GM13976 (cell line): ENCODE data around the gene IL12RB2.

Experiments used
- DNase-seq: peaks from one replicate; pipeline ENCODE4 v3.0.0; 2012; ENCODE audit warnings: low spot score
- in situ Hi-C: fragments of 300-500 bp; cut with MboI; formaldehyde crosslinking; loops from one replicate; pipeline ENCODE4 v1.12.0; 2022; ENCODE audit warnings: low sequenced_read_pairs, mixed read lengths, inconsistent platforms; ENCODE audit not compliant: unreplicated experiment
- TF ChIP-seq, protein P1 (sequence below): IDR thresholded peaks from 2 replicates; pipeline ENCODE4 v1.5.1; 2012; ENCODE audit warnings: borderline replicate concordance, mild to moderate bottlenecking; ENCODE audit not compliant: insufficient read depth; ENCODE audit errors: extremely low read depth, missing control alignments, control extremely low read depth

Gene IL12RB2

DNA sequence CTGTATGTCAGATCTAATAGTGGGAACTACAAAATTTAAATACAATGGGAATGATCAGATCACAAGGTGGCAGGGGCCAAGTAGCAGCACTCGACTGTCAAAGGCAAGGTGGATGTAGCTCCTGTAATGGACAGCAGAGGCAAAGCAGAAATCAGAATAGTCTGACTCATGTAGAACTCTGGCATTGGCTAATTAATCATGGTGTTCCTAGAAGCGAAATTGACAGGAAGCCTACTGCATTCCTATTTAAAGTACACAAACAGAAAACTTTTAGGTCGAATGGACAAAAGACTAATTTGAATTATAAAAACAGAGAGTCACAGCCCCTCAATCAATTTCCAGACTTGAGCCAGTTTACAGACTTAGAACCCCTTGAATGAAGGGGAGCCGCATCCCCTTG is 17.4 kb upstream of the IL12RB2 start:
- TF ChIP-seq, protein P1, sequence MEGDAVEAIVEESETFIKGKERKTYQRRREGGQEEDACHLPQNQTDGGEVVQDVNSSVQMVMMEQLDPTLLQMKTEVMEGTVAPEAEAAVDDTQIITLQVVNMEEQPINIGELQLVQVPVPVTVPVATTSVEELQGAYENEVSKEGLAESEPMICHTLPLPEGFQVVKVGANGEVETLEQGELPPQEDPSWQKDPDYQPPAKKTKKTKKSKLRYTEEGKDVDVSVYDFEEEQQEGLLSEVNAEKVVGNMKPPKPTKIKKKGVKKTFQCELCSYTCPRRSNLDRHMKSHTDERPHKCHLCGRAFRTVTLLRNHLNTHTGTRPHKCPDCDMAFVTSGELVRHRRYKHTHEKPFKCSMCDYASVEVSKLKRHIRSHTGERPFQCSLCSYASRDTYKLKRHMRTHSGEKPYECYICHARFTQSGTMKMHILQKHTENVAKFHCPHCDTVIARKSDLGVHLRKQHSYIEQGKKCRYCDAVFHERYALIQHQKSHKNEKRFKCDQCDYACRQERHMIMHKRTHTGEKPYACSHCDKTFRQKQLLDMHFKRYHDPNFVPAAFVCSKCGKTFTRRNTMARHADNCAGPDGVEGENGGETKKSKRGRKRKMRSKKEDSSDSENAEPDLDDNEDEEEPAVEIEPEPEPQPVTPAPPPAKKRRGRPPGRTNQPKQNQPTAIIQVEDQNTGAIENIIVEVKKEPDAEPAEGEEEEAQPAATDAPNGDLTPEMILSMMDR = no peak
- in situ Hi-C loops = no loop called here
- DNase-seq = no peak

DNA sequence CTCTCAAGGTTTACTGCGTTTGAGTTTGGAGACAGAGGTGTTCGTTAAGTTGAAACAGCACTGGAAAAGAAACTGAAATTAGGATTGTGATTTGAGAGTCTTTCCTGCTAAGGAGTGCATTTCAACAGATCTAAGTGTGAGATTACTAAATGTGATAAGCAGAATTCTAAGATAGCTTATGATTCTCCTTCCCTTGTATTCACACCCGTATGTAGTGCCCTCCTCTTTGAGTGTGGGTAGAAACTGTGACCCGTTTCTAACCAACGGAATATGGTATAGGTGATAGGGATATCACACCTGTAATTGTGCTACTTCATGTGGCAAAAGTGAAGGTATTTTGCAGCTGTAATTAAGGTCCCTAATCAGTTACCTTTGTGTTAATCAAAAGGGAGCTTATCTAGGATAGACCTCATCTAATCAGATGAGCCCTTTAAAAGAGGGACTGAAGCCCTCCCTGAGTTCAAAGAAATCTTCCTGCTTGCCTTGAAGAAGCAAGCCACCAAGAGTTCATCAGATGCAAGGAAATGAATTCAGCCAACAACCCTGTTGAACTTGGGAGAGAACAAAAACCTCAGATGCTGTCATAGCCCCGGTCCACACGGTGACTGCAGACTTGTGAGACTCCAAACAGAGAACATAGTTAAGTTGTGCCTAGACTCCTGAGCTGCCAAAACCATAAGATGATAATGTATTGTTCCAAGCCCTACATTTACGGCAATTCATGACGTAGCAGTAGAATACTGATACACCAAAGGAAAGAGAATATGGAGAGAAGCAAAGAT is 12.6 kb upstream of the IL12RB2 start:
- TF ChIP-seq, protein P1 = no peak
- in situ Hi-C loops = no loop called here
- no peak for DNase-seq

DNA sequence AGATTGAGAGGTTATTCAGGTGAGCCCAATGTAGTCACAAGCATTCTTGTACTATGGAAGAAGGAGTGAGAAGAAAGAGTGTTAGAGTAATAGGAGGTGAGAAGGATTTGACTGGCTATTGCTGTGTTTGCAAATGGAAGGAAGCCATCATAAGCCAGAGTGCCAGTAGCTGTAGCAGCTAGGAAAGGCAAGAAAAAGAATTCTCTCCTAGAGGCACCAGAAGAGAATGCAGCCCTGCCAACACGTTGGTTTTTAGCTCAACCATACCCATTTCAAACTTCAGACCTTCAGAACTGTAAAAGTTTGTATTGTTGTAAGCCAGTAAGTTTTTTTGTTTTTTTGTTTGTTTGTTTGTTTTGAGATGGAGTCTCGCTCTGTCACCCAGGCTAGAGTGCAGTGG is 8.9 kb upstream of the IL12RB2 start:
- in situ Hi-C loops = no loop called here
- DNase-seq = no peak
- TF ChIP-seq, protein P1 = no peak

DNA sequence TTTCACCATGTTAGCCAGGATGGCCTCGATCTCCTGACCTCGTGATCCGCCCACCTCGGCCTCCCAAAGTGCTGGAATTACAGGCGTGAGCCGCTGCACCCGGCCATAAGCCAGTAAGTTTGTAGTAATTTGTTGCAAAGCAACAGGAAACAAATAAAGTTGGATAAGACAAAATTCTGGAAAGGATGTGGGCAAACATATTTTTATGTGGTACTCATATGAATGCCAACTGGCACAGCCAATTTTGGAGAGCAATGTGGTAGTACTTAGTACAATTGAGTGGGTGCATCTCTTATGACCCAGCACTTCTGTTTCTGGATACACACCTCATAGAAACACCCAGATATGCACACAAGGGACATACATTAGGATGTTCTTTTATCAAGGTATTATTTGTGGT is 8.4 kb upstream of the IL12RB2 start:
- TF ChIP-seq, protein P1 = no peak
- DNase-seq = no peak
- in situ Hi-C loops = no loop called here

DNA sequence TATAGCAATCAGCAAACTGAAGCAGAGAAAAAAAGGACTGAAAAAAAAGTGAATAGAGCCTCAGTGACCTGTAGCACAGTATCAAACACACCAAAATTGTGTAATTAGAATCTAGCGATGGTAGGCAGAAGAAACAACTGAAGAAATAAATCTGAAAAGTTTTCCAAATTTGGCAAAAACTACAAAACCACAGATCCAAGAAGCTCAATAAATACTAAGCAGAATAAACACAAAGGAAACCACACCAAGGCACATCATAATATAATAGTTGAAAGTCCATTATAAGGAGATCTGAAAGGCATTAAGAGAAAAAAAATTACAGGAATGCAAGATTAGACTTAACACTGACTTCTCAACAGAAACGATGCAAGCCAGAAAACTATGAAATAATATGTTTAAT is 7.1 kb upstream of the IL12RB2 start:
- in situ Hi-C loops = no loop called here
- TF ChIP-seq, protein P1 = no peak
- DNase-seq = no peak

DNA sequence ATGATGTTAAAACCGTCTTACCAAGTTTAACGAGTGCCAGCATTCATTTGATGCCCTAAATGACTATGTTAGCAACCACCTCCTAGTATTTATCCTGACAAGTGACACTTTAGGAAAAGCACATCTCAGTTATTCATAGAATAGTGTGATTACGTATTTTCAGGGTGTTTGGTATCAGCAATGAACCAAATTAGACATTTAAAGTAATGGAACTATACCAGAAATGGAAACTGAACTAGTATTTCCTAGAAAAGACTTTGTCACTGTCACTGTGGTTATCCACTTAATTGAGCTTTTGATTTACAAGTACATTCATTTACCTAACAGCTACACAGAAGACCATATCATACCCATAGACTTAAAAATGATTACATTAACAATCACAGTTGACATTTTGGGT is 3.6 kb upstream of the IL12RB2 start:
- in situ Hi-C loops = no loop called here
- DNase-seq = no peak
- TF ChIP-seq, protein P1 = no peak

DNA sequence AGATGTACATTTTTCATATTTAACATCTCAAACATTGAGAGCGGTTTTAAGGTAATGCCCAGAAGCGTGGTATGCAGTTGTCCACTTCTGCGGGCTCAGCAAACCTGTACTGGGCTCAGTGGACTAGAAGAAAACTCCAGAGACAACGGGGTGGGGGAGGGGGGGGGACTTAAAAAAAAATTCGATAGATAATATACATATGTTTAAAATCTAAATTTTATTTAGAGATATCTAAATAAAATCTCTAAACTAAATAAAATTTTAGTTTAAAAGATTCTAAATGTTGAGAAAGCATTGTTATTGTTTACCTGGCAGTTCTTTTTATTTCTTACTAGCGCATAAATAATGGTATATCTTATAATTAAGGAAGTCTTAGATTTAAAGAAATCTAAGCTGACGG is 1.1 kb upstream of the IL12RB2 start:
- in situ Hi-C loops = no loop called here
- DNase-seq = no peak
- TF ChIP-seq, protein P1 = no peak
